ENCODE results near the gene MRTO4. TPM values are rescaled to one million over a fixed set of nuclear protein-coding genes. Genes with fewer than 3 reads are reported as not detected.

The MRTO4 gene
- total RNA-seq (10 to 100 TPM; 13.9 to 33.3 TPM), polyA plus RNA-seq (10 to 100 TPM; 38.1 to 59.1 TPM)
- long read RNA-seq, donor 1, transcript MRTO4-201 (8 exons, 2,315 nt): major isoform, 9 of 9 reads
- long read RNA-seq, donor 1, partial matches to known transcripts: 0 of 9 reads
- long read RNA-seq, donor 1, other reads (novel, unspliced or antisense): 0 of 9 reads
- long read RNA-seq, donor 2, transcript MRTO4-201 (8 exons, 2,315 nt): major isoform, 11 of 12 reads
- long read RNA-seq, donor 2, partial matches to known transcripts: 0 of 12 reads
- long read RNA-seq, donor 2, other reads (novel, unspliced or antisense): 0 of 12 reads
- long read RNA-seq, donor 3, transcript MRTO4-201 (8 exons, 2,315 nt): major isoform, 8 of 9 reads
- long read RNA-seq, donor 3, partial matches to known transcripts: 0 of 9 reads
- long read RNA-seq, donor 3, other reads (novel, unspliced or antisense): 0 of 9 reads
- long read RNA-seq, donor 4, transcript MRTO4-201 (8 exons, 2,315 nt): major isoform, 7 of 12 reads
- long read RNA-seq, donor 4, partial matches to known transcripts: 5 of 12 reads
- long read RNA-seq, donor 4, other reads (novel, unspliced or antisense): 0 of 12 reads
- long read RNA-seq, donor 5, transcript MRTO4-201 (8 exons, 2,315 nt): major isoform, 15 of 16 reads
- long read RNA-seq, donor 5, partial matches to known transcripts: 0 of 16 reads
- long read RNA-seq, donor 5, other reads (novel, unspliced or antisense): 0 of 16 reads

DNA sequence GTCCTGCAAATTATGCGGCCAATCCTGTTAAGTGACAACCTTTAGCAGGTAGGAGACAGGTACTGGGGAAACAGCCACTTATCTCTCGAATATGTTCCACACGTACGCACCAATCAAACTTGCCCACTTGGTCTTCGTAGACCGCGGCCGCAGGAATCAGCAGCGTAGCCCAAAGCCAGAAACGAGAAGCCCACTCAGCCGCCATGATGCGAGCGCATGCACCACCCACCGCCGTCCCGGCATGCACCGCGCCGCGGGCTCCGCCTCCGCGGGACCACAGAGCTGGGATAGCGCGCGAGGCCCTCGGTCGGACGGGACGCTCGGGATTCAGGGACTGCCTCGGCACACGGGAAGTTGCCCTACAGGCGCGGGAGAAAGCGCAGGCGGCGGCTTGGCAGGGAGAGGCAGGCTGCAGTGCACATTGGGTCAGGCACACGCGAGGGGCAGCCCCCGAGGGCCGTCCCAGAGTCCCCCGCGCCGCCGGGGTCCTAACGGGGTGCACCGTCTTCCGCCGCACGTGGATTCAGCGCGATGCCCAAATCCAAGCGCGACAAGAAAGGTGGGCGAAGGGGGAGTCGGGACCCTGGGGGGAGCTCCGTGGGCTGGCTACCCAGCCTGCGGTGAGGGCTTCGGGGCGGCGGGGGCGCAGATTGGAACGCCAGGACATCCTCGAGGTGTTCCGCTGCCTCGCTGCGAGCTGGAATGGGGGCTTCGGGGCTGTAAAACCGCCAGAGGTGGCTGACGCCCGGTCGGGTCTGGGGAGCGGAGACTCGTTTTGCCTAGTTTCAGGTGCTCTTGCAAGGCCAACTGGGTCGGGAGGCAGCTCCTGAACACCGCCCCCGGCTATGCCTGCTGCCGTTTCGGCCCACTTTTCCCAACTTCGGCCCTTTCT, at the start of gene MRTO4, which contains the start of gene EMC1:
Gene MRTO4, plus strand, starts transcription at position 501 of the 892 bp plus-strand sequence. Its CDS starts 31 bp downstream, at position 532.
Gene EMC1, minus strand, starts transcription at position 220 of the 892 bp plus-strand sequence. Its CDS starts 15 bp downstream, at position 205.
- H3K4me3 ChIP-seq: peak within 1 kb of the TSS; percentile 93
- DNase-seq (peak; percentile 88 to 90 (median 90)), ATAC-seq (ENCODE audit: insufficient read depth, low FRiP score) (peak; percentile 95)
- peak within 1 kb of the TSS; percentile 81 to 91 for H3K9ac ChIP-seq (ENCODE audit: insufficient read depth in 1 of 2, low read length in 2 of 2)
- WGBS, 2 donors: 0% methylated on average over 75 to 81 of the region's 81 CpGs
- peaks cover 0 to 25% (median 10%) of the 10 kb centered on the region in 5 donors for H3K4me1 ChIP-seq (ENCODE audit: control insufficient read depth in 5 of 5, insufficient read depth in 5 of 5, low read length in 5 of 5)
- H3K27ac ChIP-seq (ENCODE audit: low read depth in 1 of 2, low read length in 1 of 2): peak within 1 kb of the TSS; percentile 92 to 96
- no peaks in the 10 kb centered on the region for H3K9me3 ChIP-seq (ENCODE audit: control insufficient read depth in 4 of 4, insufficient read depth in 3 of 4, low read length in 3 of 4)
- H3K27me3 ChIP-seq (ENCODE audit: control insufficient read depth in 3 of 3, insufficient read depth in 3 of 3, low read length in 2 of 3): no peaks in the 10 kb centered on the region
- TF ChIP-seq, protein P1, sequence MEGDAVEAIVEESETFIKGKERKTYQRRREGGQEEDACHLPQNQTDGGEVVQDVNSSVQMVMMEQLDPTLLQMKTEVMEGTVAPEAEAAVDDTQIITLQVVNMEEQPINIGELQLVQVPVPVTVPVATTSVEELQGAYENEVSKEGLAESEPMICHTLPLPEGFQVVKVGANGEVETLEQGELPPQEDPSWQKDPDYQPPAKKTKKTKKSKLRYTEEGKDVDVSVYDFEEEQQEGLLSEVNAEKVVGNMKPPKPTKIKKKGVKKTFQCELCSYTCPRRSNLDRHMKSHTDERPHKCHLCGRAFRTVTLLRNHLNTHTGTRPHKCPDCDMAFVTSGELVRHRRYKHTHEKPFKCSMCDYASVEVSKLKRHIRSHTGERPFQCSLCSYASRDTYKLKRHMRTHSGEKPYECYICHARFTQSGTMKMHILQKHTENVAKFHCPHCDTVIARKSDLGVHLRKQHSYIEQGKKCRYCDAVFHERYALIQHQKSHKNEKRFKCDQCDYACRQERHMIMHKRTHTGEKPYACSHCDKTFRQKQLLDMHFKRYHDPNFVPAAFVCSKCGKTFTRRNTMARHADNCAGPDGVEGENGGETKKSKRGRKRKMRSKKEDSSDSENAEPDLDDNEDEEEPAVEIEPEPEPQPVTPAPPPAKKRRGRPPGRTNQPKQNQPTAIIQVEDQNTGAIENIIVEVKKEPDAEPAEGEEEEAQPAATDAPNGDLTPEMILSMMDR (IDR thresholded peaks at IDR 0.05; ENCODE audit: control extremely low read depth, extremely low read depth): no peak
- peaks cover 0 to 10% (median 4%) of the 10 kb centered on the region in 4 donors for H3K36me3 ChIP-seq (ENCODE audit: control insufficient read depth in 4 of 4, insufficient read depth in 4 of 4, low read length in 4 of 4)

DNA sequence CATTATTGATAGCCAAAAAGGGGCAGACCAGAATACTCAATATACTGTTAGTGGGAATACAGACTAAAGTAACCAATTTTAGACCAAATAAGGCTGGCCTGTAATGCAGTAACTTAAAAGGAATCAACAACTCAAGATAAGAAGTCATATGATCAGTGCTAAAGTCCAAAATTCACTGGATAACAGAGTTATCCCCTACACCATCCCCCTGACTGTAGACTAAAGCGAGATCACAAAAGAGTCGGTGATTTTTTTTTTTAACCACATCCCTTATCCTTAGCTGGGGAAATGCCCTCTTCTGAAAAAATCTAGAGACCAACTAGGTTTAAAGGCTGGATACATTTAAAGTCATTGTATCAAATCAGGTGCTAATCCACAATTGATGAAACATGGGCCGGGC, 49.2 kb upstream of the MRTO4 start:
- 79 to 81% methylated on average over 3 of the region's 3 CpGs for WGBS, 2 donors
- TF ChIP-seq, protein P1 (IDR thresholded peaks at IDR 0.05; ENCODE audit: control extremely low read depth, extremely low read depth): no peak
- ATAC-seq (ENCODE audit: insufficient read depth, low FRiP score): no peak
- H3K9me3 ChIP-seq (ENCODE audit: control insufficient read depth in 4 of 4, insufficient read depth in 3 of 4, low read length in 3 of 4): no peaks in the 10 kb centered on the region
- H3K4me1 ChIP-seq (ENCODE audit: control insufficient read depth in 5 of 5, insufficient read depth in 5 of 5, low read length in 5 of 5): peaks cover 0 to 23% (median 8%) of the 10 kb centered on the region in 5 donors
- H3K27me3 ChIP-seq (ENCODE audit: control insufficient read depth in 3 of 3, insufficient read depth in 3 of 3, low read length in 2 of 3): no peaks in the 10 kb centered on the region
- no peak overlapping the region for H3K27ac ChIP-seq (ENCODE audit: low read depth in 1 of 2, low read length in 1 of 2)
- no peak overlapping the region for H3K4me3 ChIP-seq
- H3K9ac ChIP-seq (ENCODE audit: insufficient read depth in 1 of 2, low read length in 2 of 2): no peak overlapping the region
- DNase-seq: no peak
- H3K36me3 ChIP-seq (ENCODE audit: control insufficient read depth in 4 of 4, insufficient read depth in 4 of 4, low read length in 4 of 4): peaks cover 17 to 22% (median 20%) of the 10 kb centered on the region in 4 donors

DNA sequence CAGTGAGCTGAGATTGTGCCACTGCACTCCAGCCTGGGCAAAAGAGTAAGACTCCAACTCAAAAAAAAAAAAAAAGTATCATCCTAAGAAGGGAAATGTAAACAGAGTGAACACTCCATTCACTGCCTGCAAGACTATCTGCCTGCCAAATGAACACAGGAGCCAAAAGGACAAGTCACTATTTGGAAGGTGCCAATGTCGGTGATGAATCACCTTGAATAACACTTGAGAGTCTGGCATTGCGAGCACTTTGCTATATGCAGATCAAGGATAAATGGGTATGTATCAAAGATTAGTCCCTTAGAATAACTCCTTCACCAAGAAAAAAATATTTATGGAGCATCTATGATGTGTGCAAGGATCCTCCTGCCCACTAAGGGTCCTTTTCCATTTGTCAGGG, 48.2 kb upstream of the MRTO4 start:
- no peak overlapping the region for H3K9ac ChIP-seq (ENCODE audit: insufficient read depth in 1 of 2, low read length in 2 of 2)
- no peak for ATAC-seq (ENCODE audit: insufficient read depth, low FRiP score)
- H3K4me3 ChIP-seq: no peak overlapping the region
- no peaks in the 10 kb centered on the region for H3K9me3 ChIP-seq (ENCODE audit: control insufficient read depth in 4 of 4, insufficient read depth in 3 of 4, low read length in 3 of 4)
- no peak for DNase-seq
- TF ChIP-seq, protein P1 (IDR thresholded peaks at IDR 0.05; ENCODE audit: control extremely low read depth, extremely low read depth): no peak
- peak overlapping the region in 1 of 2 donors; percentile 61 for H3K27ac ChIP-seq (ENCODE audit: low read depth in 1 of 2, low read length in 1 of 2)
- H3K36me3 ChIP-seq (ENCODE audit: control insufficient read depth in 4 of 4, insufficient read depth in 4 of 4, low read length in 4 of 4): peaks cover 10 to 16% (median 11%) of the 10 kb centered on the region in 4 donors
- H3K27me3 ChIP-seq (ENCODE audit: control insufficient read depth in 3 of 3, insufficient read depth in 3 of 3, low read length in 2 of 3): no peaks in the 10 kb centered on the region
- whole genome bisulfite sequencing, 2 donors: 57 to 75% methylated on average over 2 of the region's 2 CpGs
- peaks cover 0 to 31% (median 8%) of the 10 kb centered on the region in 5 donors for H3K4me1 ChIP-seq (ENCODE audit: control insufficient read depth in 5 of 5, insufficient read depth in 5 of 5, low read length in 5 of 5)
